AG10803 (cell line): ENCODE data around the gene ANGPT4.

Experiments used
- DNase-seq: peaks from one replicate; pipeline ENCODE4 v3.0.0; 2010; ENCODE audit warnings: low read depth
- H3K4me3 ChIP-seq: 2 replicates; pipeline ENCODE4 v1.5.1; 2011; ENCODE audit warnings: mild to moderate bottlenecking, low read length, control low read depth
- CTCF ChIP-seq: conservative IDR thresholded peaks from 2 replicates; pipeline ENCODE4 v1.5.1; 2011; ENCODE audit warnings: mild to moderate bottlenecking, low read length, control low read depth, inconsistent platforms

Gene ANGPT4

GRCh38 chr20:844473-845225 is 71.5 kb downstream of the ANGPT4 start:
- peak overlapping the region; percentile 50 for H3K4me3 ChIP-seq
- no peak for TF ChIP-seq CTCF
- peak; percentile 86 for DNase-seq

- DNase-seq, result no peak
- TF ChIP-seq CTCF, result no peak
- no peak overlapping the region for H3K4me3 ChIP-seq
Measured at GRCh38 chr20:843912-844311, 72.2 kb downstream of the ANGPT4 start.

- TF ChIP-seq CTCF, result no peak
- no peak overlapping the region for H3K4me3 ChIP-seq
- DNase-seq, result no peak
Measured at GRCh38 chr20:842547-842940, 73.6 kb downstream of the ANGPT4 start.

GRCh38 chr20:841568-842546 is 74.3 kb downstream of the ANGPT4 start:
- peak overlapping the region; percentile 60 for H3K4me3 ChIP-seq
- DNase-seq, result no peak
- no peak for TF ChIP-seq CTCF

GRCh38 chr20:840858-841567 is 75.1 kb downstream of the ANGPT4 start:
- no peak for DNase-seq
- no peak for TF ChIP-seq CTCF
- peak overlapping the region; percentile 60 for H3K4me3 ChIP-seq

GRCh38 chr20:840503-840857 is 75.7 kb downstream of the ANGPT4 start:
- no peak for DNase-seq
- no peak overlapping the region for H3K4me3 ChIP-seq
- no peak for TF ChIP-seq CTCF
